Measurements from ENCODE around the gene SPATA31C2. TPM values are rescaled to one million over a fixed set of nuclear protein-coding genes. Genes with fewer than 3 reads are reported as not detected.

SPATA31C2 gene
- polyA plus RNA-seq, 2 of the 4 experiments (the other 2 are of a cell fraction): not detected

DNA sequence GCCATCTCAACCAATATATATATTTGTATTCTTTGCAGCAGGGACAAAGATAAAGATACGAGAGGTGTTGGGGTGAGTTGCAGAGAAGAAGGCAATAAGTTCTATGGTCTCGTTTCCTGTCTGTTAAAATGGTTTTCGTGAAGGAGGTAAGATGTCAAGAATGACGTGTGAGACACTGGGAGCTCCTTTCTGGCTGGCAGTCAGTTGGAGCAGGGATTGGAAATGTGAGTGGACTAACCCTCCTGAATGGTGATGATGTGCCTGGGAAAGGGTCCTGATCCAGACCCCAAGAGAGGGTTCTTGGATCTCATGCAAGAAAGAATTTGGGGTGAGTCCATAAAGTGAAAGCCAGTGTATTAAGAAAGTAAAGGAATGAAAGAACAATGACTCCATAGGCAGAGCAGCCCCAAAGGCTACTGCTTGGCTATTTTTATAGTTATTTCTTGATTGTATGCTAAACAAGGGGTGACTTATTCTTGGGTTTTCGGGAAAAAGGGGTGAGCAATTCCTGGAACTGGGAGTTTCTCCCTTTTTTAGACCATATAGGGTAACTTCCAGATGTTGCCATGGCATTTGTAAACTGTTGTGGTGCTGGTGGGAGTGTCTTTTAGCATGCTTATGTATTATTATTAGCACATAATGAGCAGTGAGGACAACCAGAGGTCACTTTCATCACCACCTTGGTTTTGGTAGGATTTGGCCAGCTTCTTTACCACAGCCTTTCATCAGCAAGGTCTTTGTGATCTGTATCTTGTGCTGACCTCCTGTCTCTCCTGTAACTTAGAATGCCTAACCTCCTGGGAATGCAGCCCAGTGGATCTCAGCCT is 53.7 kb downstream of the SPATA31C2 start:
- 50% methylated on average over 5 of the region's 5 CpGs for WGBS (ENCODE audit: missing lambda C conversion rate)
- FAIRE-seq (no peak), DNase-seq (ENCODE audit: low read depth in 1 of 2, low spot score in 1 of 2) (no peak), ATAC-seq (no peak)
- H3K4me2 ChIP-seq: no peak overlapping the region
- ChIA-PET POLR2A (no interaction called here), CTCF (interaction anchor here (1.4 kb wide), 1 partner anchor 12 kb away, joined by 3 read pairs; no protein-coding TSS in a partner anchor)
- no peak overlapping the region for H3K27ac ChIP-seq
- H3K4me3 ChIP-seq: no peak overlapping the region
- TF ChIP-seq GATA3 (IDR thresholded peaks at IDR 0.05; ENCODE audit: borderline replicate concordance): no peak
- TF ChIP-seq FOSB (CRISPR knock-in tag; IDR thresholded peaks at IDR 0.05): no peak
- TF ChIP-seq MAZ (IDR thresholded peaks at IDR 0.05; ENCODE audit: borderline replicate concordance, low read depth, low read length): no peak
- TF ChIP-seq TP53 (CRISPR knock-in tag; IDR thresholded peaks at IDR 0.05): no peak
- no peak for TF ChIP-seq HOXB5 (CRISPR knock-in tag; IDR thresholded peaks at IDR 0.05)
- TF ChIP-seq RCOR1 (IDR thresholded peaks at IDR 0.05; ENCODE audit: low read depth, low read length): no peak
- no peak for TF ChIP-seq PHF8 (IDR thresholded peaks at IDR 0.05; ENCODE audit: borderline replicate concordance, low read depth)
- TF ChIP-seq ESRRA (IDR thresholded peaks at IDR 0.05; ENCODE audit: borderline replicate concordance, low read length): no peak
- TF ChIP-seq, protein P1, sequence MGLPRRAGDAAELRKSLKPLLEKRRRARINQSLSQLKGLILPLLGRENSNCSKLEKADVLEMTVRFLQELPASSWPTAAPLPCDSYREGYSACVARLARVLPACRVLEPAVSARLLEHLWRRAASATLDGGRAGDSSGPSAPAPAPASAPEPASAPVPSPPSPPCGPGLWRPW (IDR thresholded peaks at IDR 0.05): no peak
- TF ChIP-seq HOXA7 (CRISPR knock-in tag; IDR thresholded peaks at IDR 0.05): no peak
- TF ChIP-seq, protein P2, sequence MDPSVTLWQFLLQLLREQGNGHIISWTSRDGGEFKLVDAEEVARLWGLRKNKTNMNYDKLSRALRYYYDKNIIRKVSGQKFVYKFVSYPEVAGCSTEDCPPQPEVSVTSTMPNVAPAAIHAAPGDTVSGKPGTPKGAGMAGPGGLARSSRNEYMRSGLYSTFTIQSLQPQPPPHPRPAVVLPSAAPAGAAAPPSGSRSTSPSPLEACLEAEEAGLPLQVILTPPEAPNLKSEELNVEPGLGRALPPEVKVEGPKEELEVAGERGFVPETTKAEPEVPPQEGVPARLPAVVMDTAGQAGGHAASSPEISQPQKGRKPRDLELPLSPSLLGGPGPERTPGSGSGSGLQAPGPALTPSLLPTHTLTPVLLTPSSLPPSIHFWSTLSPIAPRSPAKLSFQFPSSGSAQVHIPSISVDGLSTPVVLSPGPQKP (IDR thresholded peaks at IDR 0.05; ENCODE audit: low read depth, low read length): no peak
- TF ChIP-seq EHMT2 (IDR thresholded peaks at IDR 0.05; ENCODE audit: low read depth): no peak
- TF ChIP-seq CEBPB (IDR thresholded peaks at IDR 0.05): no peak
- TF ChIP-seq TFCP2L1 (CRISPR knock-in tag; IDR thresholded peaks at IDR 0.05): no peak
- TF ChIP-seq, protein P3, sequence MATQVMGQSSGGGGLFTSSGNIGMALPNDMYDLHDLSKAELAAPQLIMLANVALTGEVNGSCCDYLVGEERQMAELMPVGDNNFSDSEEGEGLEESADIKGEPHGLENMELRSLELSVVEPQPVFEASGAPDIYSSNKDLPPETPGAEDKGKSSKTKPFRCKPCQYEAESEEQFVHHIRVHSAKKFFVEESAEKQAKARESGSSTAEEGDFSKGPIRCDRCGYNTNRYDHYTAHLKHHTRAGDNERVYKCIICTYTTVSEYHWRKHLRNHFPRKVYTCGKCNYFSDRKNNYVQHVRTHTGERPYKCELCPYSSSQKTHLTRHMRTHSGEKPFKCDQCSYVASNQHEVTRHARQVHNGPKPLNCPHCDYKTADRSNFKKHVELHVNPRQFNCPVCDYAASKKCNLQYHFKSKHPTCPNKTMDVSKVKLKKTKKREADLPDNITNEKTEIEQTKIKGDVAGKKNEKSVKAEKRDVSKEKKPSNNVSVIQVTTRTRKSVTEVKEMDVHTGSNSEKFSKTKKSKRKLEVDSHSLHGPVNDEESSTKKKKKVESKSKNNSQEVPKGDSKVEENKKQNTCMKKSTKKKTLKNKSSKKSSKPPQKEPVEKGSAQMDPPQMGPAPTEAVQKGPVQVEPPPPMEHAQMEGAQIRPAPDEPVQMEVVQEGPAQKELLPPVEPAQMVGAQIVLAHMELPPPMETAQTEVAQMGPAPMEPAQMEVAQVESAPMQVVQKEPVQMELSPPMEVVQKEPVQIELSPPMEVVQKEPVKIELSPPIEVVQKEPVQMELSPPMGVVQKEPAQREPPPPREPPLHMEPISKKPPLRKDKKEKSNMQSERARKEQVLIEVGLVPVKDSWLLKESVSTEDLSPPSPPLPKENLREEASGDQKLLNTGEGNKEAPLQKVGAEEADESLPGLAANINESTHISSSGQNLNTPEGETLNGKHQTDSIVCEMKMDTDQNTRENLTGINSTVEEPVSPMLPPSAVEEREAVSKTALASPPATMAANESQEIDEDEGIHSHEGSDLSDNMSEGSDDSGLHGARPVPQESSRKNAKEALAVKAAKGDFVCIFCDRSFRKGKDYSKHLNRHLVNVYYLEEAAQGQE (IDR thresholded peaks at IDR 0.05): no peak
- TF ChIP-seq POLR2AphosphoS2 (conservative IDR thresholded peaks at IDR 0.05; ENCODE audit: low read length): no peak
- no peak for TF ChIP-seq CBX8 (IDR thresholded peaks at IDR 0.05)
- TF ChIP-seq, protein P4, sequence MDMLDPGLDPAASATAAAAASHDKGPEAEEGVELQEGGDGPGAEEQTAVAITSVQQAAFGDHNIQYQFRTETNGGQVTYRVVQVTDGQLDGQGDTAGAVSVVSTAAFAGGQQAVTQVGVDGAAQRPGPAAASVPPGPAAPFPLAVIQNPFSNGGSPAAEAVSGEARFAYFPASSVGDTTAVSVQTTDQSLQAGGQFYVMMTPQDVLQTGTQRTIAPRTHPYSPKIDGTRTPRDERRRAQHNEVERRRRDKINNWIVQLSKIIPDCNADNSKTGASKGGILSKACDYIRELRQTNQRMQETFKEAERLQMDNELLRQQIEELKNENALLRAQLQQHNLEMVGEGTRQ (IDR thresholded peaks at IDR 0.05): no peak
- TF ChIP-seq, protein P5, sequence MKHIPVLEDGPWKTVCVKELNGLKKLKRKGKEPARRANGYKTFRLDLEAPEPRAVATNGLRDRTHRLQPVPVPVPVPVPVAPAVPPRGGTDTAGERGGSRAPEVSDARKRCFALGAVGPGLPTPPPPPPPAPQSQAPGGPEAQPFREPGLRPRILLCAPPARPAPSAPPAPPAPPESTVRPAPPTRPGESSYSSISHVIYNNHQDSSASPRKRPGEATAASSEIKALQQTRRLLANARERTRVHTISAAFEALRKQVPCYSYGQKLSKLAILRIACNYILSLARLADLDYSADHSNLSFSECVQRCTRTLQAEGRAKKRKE (CRISPR knock-in tag; IDR thresholded peaks at IDR 0.05; ENCODE audit: low read depth): no peak
- H3K9me3 ChIP-seq: no peaks in the 10 kb centered on the region; the same call in 2 of the 3 replicates
- H3K4me1 ChIP-seq: no peaks in the 10 kb centered on the region

Other genes with a start within 250 kb of the SPATA31C2 start
- gene SPATA31C1, start 220.5 kb downstream of the SPATA31C2 start, polyA plus RNA-seq (2011; rRNA removed): not detected in 2 replicates
- gene SPATA31C1, start 220.5 kb downstream of the SPATA31C2 start, polyA plus RNA-seq (2017; fragmentation: RNase III; extraction: RNeasy Plus Mini Kit Qiagen cat#74134 plus additional on column Dnase treatment): not detected in 3 replicates
- gene CDK20, start 163.9 kb downstream of the SPATA31C2 start, polyA plus RNA-seq (2011; rRNA removed): 7.8 and 9.7 TPM in 2 replicates
- gene CDK20, start 163.9 kb downstream of the SPATA31C2 start, polyA plus RNA-seq (2017; fragmentation: RNase III; extraction: RNeasy Plus Mini Kit Qiagen cat#74134 plus additional on column Dnase treatment): 9.0 to 10.3 TPM (median 10.3 TPM) in 3 replicates
- gene SPIN1, start 250.0 kb upstream of the SPATA31C2 start, polyA plus RNA-seq (2011; rRNA removed): 83.4 and 83.9 TPM in 2 replicates
- 47.8 to 54.6 TPM (median 51.6 TPM) in 3 replicates for gene SPIN1, start 250.0 kb upstream of the SPATA31C2 start, polyA plus RNA-seq (2017; fragmentation: RNase III; extraction: RNeasy Plus Mini Kit Qiagen cat#74134 plus additional on column Dnase treatment)

All from A549 (cell line).